Left ventricle myocardium inferior (tissue), 1 donor: ENCODE data around the gene RPLP2. TPM values are rescaled to one million over a fixed set of nuclear protein-coding genes. Genes with fewer than 3 reads are reported as not detected.

ENCODE experiments used
- DNase-seq: peaks from one replicate; pipeline ENCODE4 v3.0.0-alpha.2; 2020
- H3K27ac ChIP-seq: fragments of 200-600 bp; replicated peaks from 2 replicates; pipeline ENCODE4 v1.8.0; 2021
- H3K27me3 ChIP-seq: fragments of 200-600 bp; 2 replicates; pipeline ENCODE4 v1.8.0; 2021; ENCODE audit warnings: low read depth
- H3K36me3 ChIP-seq: fragments of 200-600 bp; 2 replicates; pipeline ENCODE4 v1.8.0; 2021
- H3K4me1 ChIP-seq: fragments of 200-600 bp; 2 replicates; pipeline ENCODE4 v1.8.0; 2021
- H3K4me3 ChIP-seq: fragments of 200-600 bp; 2 replicates; pipeline ENCODE4 v1.8.0; 2021; ENCODE audit warnings: mild to moderate bottlenecking, moderate library complexity
- H3K9me3 ChIP-seq: fragments of 200-600 bp; replicated peaks from 2 replicates; pipeline ENCODE4 v1.8.0; 2021
- intact Hi-C: fragments of 100-400 bp; cut with micrococcal nuclease; formaldehyde crosslinking; loops from one replicate; pipeline ENCODE4 v1.11.0; 2022
- total RNA-seq: library from RNA; stranded (reverse); fragmentation: NEBNext Ultra II Directional; extraction: Animal tissue kit (Norgen Biotek cat#: 25700); gene quantifications from one replicate; pipeline ENCODE4 v1.2.1, GENCODE V29; 2021
- TF ChIP-seq, protein P1 (sequence below): fragments of 200-600 bp; IDR thresholded peaks from 2 replicates; pipeline ENCODE4 v1.8.0; 2021; ENCODE audit warnings: antibody characterized with exemption, mild to moderate bottlenecking, borderline replicate concordance
- donor health status: DM: no; HTN: yes; CAD: no; lungs with severe emphysema.

Gene RPLP2
- total RNA-seq, 1 donor from 2014 or later = 871 TPM

DNA sequence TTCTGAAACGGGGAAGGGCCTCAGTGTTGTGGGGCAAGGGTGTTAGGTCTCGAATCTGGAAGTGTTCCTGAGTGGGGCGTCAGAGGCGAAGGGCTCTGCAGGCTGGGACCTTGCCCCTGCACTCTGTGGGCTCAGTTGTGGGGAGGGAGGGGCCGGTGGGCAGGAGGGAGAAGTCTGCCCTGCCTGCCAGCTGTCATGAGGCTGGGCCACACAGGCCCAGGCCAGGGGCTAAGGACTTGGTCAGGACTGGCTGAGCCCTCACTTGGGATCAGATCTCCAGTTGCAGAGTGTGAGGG is 18.1 kb downstream of the RPLP2 start, which contains the start of gene CRACR2B:
TSS of gene CRACR2B (plus strand) at position 23 of the 296 bp plus-strand sequence. CDS start 689 bp downstream, outside the sequence.
- TF ChIP-seq, protein P1, sequence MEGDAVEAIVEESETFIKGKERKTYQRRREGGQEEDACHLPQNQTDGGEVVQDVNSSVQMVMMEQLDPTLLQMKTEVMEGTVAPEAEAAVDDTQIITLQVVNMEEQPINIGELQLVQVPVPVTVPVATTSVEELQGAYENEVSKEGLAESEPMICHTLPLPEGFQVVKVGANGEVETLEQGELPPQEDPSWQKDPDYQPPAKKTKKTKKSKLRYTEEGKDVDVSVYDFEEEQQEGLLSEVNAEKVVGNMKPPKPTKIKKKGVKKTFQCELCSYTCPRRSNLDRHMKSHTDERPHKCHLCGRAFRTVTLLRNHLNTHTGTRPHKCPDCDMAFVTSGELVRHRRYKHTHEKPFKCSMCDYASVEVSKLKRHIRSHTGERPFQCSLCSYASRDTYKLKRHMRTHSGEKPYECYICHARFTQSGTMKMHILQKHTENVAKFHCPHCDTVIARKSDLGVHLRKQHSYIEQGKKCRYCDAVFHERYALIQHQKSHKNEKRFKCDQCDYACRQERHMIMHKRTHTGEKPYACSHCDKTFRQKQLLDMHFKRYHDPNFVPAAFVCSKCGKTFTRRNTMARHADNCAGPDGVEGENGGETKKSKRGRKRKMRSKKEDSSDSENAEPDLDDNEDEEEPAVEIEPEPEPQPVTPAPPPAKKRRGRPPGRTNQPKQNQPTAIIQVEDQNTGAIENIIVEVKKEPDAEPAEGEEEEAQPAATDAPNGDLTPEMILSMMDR = no peak
- Histone ChIP-seq H3K9me3 (no peaks in the 10 kb centered on the region), H3K27ac (peak within 1 kb of the TSS; percentile 92), H3K4me3 (peak within 1 kb of the TSS; percentile 73), H3K27me3 (no peaks in the 10 kb centered on the region), H3K36me3 (peaks cover 31% of the 10 kb centered on the region), H3K4me1 (peaks cover 87% of the 10 kb centered on the region)
- no peak for DNase-seq
- intact Hi-C loops = no loop called here

DNA sequence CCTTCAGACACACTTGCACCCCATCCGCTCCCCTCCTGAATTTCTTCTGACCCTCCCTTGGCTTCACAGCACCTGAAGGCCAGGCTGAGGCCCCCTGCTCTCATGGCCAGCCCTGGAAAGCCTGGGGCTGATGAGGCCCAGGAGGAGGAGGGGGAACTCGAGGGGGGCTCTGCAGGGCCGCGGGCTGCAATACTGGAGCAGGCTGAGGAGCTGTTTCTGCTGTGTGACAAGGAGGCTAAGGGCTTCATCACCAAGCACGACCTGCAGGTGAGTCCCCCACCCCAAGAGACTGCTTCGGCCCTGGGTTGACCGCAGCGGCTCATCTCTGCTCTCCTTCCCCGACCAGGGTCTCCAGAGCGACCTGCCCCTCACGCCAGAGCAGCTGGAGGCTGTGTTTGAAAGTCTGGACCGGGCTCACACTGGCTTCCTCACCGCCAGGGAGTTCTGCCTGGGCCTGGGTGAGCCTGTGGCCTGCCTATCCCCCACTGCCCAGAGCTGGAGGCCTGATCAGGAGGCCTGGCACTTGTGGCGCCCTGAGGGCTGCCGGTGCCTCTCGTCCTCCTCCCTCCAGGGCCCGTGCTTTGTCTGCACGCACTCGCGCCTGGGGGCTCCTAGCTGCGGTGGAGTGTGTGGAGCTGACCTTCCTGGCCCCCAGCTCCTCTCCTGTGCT is 18.9 kb downstream of the RPLP2 start:
- Histone ChIP-seq H3K36me3 (peaks cover 24% of the 10 kb centered on the region), H3K27me3 (no peaks in the 10 kb centered on the region), H3K27ac (peak overlapping the region; percentile 92), H3K9me3 (no peaks in the 10 kb centered on the region), H3K4me3 (peak overlapping the region; percentile 73), H3K4me1 (peaks cover 86% of the 10 kb centered on the region)
- intact Hi-C loops = no loop called here
- DNase-seq = no peak
- TF ChIP-seq, protein P1 = no peak

DNA sequence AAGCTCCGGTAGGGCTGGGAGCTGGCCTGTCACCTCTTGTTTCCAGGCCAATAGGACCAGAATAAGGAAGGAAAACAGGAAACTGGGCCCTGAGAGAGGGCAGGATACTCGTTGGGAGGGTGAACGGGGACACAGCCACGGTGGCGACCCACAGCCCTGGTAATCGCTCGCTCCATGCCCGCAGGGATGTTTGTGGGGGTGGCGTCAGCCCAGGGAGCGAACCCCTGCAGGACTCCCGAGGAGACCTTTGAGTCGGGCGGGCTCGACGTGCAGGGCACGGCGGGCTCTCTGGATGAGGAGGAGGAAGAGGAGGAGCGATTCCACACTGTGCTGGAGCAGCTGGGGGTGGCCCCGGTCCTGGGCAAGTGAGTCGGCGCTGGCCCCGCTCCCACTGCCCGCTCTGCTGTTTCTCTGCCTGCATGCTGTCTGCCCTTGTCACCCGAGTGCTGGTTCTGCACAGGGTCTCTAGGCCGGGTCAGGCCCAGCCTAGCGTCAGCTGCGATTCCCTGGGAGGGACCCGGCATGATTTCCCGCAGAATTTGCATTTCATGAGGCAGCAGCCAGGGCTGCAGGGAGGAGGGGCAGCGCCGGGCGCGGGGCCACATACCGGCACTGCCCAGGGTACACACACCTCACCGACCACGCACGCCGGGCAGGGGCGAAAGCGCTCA is 19.5 kb downstream of the RPLP2 start:
- Histone ChIP-seq H3K27me3 (no peaks in the 10 kb centered on the region), H3K4me3 (peak overlapping the region; percentile 73), H3K9me3 (no peaks in the 10 kb centered on the region), H3K27ac (peak overlapping the region; percentile 92), H3K4me1 (peaks cover 89% of the 10 kb centered on the region), H3K36me3 (peaks cover 17% of the 10 kb centered on the region)
- TF ChIP-seq, protein P1 = no peak
- intact Hi-C loops = no loop called here
- DNase-seq = peak; percentile 56

DNA sequence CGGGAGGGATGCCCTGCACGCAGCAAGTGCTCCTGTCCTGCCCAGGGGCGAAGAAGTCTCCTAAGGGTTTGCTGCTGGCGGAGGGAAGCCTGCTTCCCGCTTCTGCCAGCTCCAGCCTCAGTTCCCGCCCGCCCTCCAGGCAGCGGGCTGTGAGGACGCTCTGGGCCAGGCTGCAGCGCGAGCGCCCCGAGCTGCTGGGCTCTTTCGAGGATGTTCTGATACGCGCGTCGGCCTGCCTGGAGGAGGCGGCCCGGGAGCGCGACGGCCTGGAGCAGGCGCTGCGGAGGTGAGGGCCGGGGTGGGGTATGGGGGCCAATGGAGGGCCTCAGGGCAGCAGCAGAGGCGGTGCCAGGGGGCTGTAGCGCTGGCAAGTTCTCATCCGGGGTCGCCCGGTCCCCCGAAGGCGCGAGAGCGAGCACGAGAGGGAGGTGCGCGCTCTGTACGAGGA is 20.1 kb downstream of the RPLP2 start:
- peak overlapping the region; percentile 73 for H3K4me3 ChIP-seq
- no peaks in the 10 kb centered on the region for H3K27me3 ChIP-seq
- H3K4me1 ChIP-seq = peaks cover 92% of the 10 kb centered on the region
- no peak for DNase-seq
- intact Hi-C loops = no loop called here
- H3K36me3 ChIP-seq = peaks cover 11% of the 10 kb centered on the region
- peak overlapping the region; percentile 92 for H3K27ac ChIP-seq
- TF ChIP-seq, protein P1 = no peak
- H3K9me3 ChIP-seq = no peaks in the 10 kb centered on the region

DNA sequence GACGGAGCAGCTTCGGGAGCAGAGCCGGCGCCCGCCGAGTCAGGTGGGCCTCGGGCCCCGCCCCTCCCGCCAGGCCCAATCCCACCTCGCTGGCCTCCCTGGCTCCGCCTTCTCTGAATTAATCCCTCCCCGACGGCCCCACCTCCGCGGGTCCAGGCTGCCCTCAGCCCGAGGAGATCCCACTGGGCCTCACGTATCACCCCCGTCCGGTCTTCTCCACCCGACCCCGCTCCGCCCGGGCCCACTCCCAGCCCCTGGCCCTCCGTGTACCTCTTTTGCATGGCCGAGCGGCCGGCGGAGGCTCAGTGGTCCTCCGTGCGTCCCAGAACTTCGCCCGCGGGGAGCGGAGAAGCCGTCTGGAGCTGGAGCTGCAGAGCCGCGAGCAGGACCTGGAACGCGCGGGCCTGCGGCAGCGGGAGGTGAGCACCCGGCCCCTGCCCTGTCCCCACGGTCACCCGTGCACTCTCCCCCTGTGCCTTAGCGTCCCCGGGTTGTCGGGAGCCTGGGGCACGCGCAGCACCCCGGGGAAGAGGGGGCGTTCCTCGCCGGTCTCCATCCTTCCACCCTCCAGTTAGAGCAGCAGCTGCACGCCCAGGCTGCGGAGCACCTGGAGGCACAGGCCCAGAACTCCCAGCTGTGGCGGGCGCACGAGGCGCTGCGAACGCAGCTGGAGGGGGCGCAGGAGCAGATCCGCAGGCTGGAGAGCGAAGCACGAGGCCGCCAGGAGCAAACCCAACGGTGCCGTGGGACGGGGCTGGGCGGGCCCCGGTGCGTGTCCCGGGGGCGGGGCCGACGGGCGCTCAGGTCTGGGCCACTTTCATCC is 20.7 kb downstream of the RPLP2 start:
- H3K9me3 ChIP-seq = no peaks in the 10 kb centered on the region
- H3K27me3 ChIP-seq = no peaks in the 10 kb centered on the region
- peaks cover 5% of the 10 kb centered on the region for H3K36me3 ChIP-seq
- DNase-seq = peak; percentile 83
- TF ChIP-seq, protein P1 = no peak
- H3K27ac ChIP-seq = peak overlapping the region; percentile 92
- H3K4me3 ChIP-seq = peak overlapping the region; percentile 73
- H3K4me1 ChIP-seq = peaks cover 96% of the 10 kb centered on the region
- intact Hi-C loops = no loop called here
